CD14-positive monocyte (primary cell): Measurements from ENCODE around the gene ABHD17C. TPM values are rescaled to one million over a fixed set of nuclear protein-coding genes. Genes with fewer than 3 reads are reported as not detected.

Experiments used
- DNase-seq, 3 donors: peaks; one replicate each; pipeline ENCODE4 v3.0.0-alpha.2; 2011 to 2022
- H2AFZ ChIP-seq: 2 replicates; pipeline ENCODE4 v1.6.0; 2012; ENCODE audit warnings: mild to moderate bottlenecking, low read depth, low read length, inconsistent platforms; ENCODE audit not compliant: insufficient read depth, poor library complexity, severe bottlenecking
- H3K27ac ChIP-seq, 2 donors: 1 replicate in 1 of 2; 2 replicates in 1 of 2; pipeline ENCODE4 v1.5.1; 2012 to 2013; ENCODE audit warnings: low read length in 2 of 2, control low read depth in 1 of 2, inconsistent platforms in 1 of 2, low read depth in 1 of 2, mild to moderate bottlenecking in 1 of 2
- H3K27me3 ChIP-seq, 2 donors: one replicate each; pipeline versions ENCODE4 v1.6.0 to v1.6.1; 2011 to 2013; ENCODE audit warnings: low read length in 2 of 2; ENCODE audit not compliant: control insufficient read depth in 2 of 2, insufficient read depth in 2 of 2
- H3K36me3 ChIP-seq, 2 donors: replicated peaks in 1 of 2; 1 replicate in 1 of 2; 2 replicates in 1 of 2; pipeline versions ENCODE4 v1.5.1 to v1.6.1; 2012 to 2013; ENCODE audit warnings: low read length in 2 of 2, control low read depth in 1 of 2, inconsistent platforms in 1 of 2, mild to moderate bottlenecking in 1 of 2; ENCODE audit not compliant: insufficient read depth in 2 of 2, control insufficient read depth in 1 of 2
- H3K4me1 ChIP-seq, 2 donors: 1 replicate in 1 of 2; 2 replicates in 1 of 2; pipeline versions ENCODE4 v1.5.1 to v1.6.1; 2012 to 2013; ENCODE audit warnings: low read length in 2 of 2, control low read depth in 1 of 2, inconsistent platforms in 1 of 2, mild to moderate bottlenecking in 1 of 2, moderate library complexity in 1 of 2; ENCODE audit not compliant: insufficient read depth in 2 of 2, control insufficient read depth in 1 of 2
- H3K4me2 ChIP-seq: replicated peaks from 2 replicates; pipeline ENCODE3; 2012; ENCODE audit warnings: low read length, moderate library complexity, mild to moderate bottlenecking; ENCODE audit not compliant: poor library complexity, severe bottlenecking; ENCODE audit errors: extremely low read depth
- H3K4me3 ChIP-seq, 3 experiments: fragments of 200-600 bp in 1 of 3; sonication (generic) in 1 of 3; replicated peaks in 1 of 3; 1 replicate in 2 of 3; 2 replicates in 1 of 3; pipeline ENCODE4 v1.5.1; 2011 to 2013; ENCODE audit warnings: low read length in 3 of 3, mild to moderate bottlenecking in 3 of 3, control low read depth in 2 of 3, low read depth in 2 of 3, inconsistent platforms in 1 of 3, moderate library complexity in 1 of 3
- H3K79me2 ChIP-seq: 2 replicates; pipeline ENCODE4 v1.6.0; 2012; ENCODE audit warnings: mild to moderate bottlenecking, control low read depth, inconsistent platforms, low read length, moderate library complexity; ENCODE audit not compliant: insufficient read depth
- H3K9ac ChIP-seq: 2 replicates; pipeline ENCODE4 v1.6.0; 2017; ENCODE audit warnings: low read length, mild to moderate bottlenecking; ENCODE audit not compliant: insufficient read depth, poor library complexity, severe bottlenecking
- H3K9me3 ChIP-seq, 2 donors: replicated peaks in 1 of 2; 1 replicate in 1 of 2; 2 replicates in 1 of 2; pipeline versions ENCODE4 v1.5.1 to v1.6.1; 2012 to 2013; ENCODE audit warnings: low read length in 2 of 2, control low read depth in 1 of 2; ENCODE audit not compliant: control insufficient read depth in 1 of 2, insufficient read depth in 1 of 2
- H4K20me1 ChIP-seq: 2 replicates; pipeline ENCODE4 v1.6.0; 2012; ENCODE audit warnings: mild to moderate bottlenecking, low read length, control low read depth, moderate library complexity; ENCODE audit not compliant: insufficient read depth
- H3K27ac Mint-ChIP-seq, 7 donors: one replicate each; pipeline ENCODE4 v1.8.0; 2020; ENCODE audit warnings: mild to moderate bottlenecking in 7 of 7, mixed read lengths in 7 of 7, moderate library complexity in 6 of 7, inconsistent platforms in 2 of 7
- H3K27me3 Mint-ChIP-seq, 3 donors: one replicate each; pipeline ENCODE4 v1.8.0; 2021 to 2022; ENCODE audit warnings: low read depth in 3 of 3, mild to moderate bottlenecking in 3 of 3, mixed read lengths in 3 of 3, moderate library complexity in 3 of 3, inconsistent platforms in 1 of 3
- H3K36me3 Mint-ChIP-seq, 2 donors: one replicate each; pipeline ENCODE4 v1.8.0; 2020; ENCODE audit warnings: mixed read lengths in 2 of 2, inconsistent platforms in 1 of 2, mild to moderate bottlenecking in 1 of 2
- H3K4me1 Mint-ChIP-seq: one replicate; pipeline ENCODE4 v1.8.0; 2020; ENCODE audit warnings: mild to moderate bottlenecking, mixed read lengths
- H3K4me3 Mint-ChIP-seq, 2 donors: one replicate each; pipeline ENCODE4 v1.8.0; 2020; ENCODE audit warnings: mild to moderate bottlenecking in 2 of 2, mixed read lengths in 2 of 2, moderate library complexity in 1 of 2
- H3K9me3 Mint-ChIP-seq, 7 donors: one replicate each; pipeline ENCODE4 v1.8.0; 2020 to 2022; ENCODE audit warnings: mixed read lengths in 7 of 7, mild to moderate bottlenecking in 6 of 7, moderate library complexity in 6 of 7, inconsistent platforms in 2 of 7
- WGBS: methylation state at CpG from one replicate; pipeline ENCODE4 v1.1.5; 2013; ENCODE audit warnings: missing lambda C conversion rate; ENCODE audit not compliant: insufficient coverage; 5-methylcytosine and 5-hydroxymethylcytosine counted together
- intact Hi-C, 2 donors: fragments of 100-400 bp; cut with micrococcal nuclease; formaldehyde crosslinking; loops; one replicate each; pipeline versions ENCODE4 v1.15.0 to v1.15.1; 2023
- polyA plus RNA-seq, 3 donors: library from polyadenylated mRNA; depleted of rRNA in 1 of 3; unstranded in 2 of 3; stranded (reverse) in 1 of 3; fragments of 300-500 nt in 2 of 3; fragments of >200 nt in 1 of 3; fragmentation: Illumina TruSeq in 2 of 3; gene quantifications; 1 replicate in 2 of 3; 2 replicates in 1 of 3; pipeline ENCODE4 v1.2.3, GENCODE V29; 2012 to 2021
- TF ChIP-seq, protein P1 (sequence below): fragments of 200-600 bp; IDR thresholded peaks from one replicate; pipeline ENCODE4 v1.8.0; 2022; ENCODE audit warnings: antibody characterized with exemption, mild to moderate bottlenecking

The ABHD17C gene
- polyA plus RNA-seq, 3 donors: 0.48 to 0.76 (median 0.68) TPM

- H3K4me1 Mint-ChIP-seq: peaks cover 6% of the 10 kb centered on the region
- Histone ChIP-seq H4K20me1 (no peaks in the 10 kb centered on the region), H3K9me3 (no peaks in the 10 kb centered on the region), H3K79me2 (no peaks in the 10 kb centered on the region), H2AFZ (no peak overlapping the region), H3K4me1 (no peaks in the 10 kb centered on the region), H3K9ac (no peak overlapping the region), H3K27ac (no peak overlapping the region), H3K36me3 (no peaks in the 10 kb centered on the region), H3K4me2 (no peak overlapping the region), H3K4me3 (no peak overlapping the region), H3K27me3 (no peaks in the 10 kb centered on the region)
- H3K9me3 Mint-ChIP-seq: peaks cover 0 to 4% (median 0%) of the 10 kb centered on the region in 7 donors
- intact Hi-C loops: no loop called here
- H3K27ac Mint-ChIP-seq: no peak overlapping the region
- peaks cover 1 to 2% (median 1%) of the 10 kb centered on the region in 3 donors for H3K27me3 Mint-ChIP-seq
- no peak for DNase-seq
- TF ChIP-seq, protein P1, sequence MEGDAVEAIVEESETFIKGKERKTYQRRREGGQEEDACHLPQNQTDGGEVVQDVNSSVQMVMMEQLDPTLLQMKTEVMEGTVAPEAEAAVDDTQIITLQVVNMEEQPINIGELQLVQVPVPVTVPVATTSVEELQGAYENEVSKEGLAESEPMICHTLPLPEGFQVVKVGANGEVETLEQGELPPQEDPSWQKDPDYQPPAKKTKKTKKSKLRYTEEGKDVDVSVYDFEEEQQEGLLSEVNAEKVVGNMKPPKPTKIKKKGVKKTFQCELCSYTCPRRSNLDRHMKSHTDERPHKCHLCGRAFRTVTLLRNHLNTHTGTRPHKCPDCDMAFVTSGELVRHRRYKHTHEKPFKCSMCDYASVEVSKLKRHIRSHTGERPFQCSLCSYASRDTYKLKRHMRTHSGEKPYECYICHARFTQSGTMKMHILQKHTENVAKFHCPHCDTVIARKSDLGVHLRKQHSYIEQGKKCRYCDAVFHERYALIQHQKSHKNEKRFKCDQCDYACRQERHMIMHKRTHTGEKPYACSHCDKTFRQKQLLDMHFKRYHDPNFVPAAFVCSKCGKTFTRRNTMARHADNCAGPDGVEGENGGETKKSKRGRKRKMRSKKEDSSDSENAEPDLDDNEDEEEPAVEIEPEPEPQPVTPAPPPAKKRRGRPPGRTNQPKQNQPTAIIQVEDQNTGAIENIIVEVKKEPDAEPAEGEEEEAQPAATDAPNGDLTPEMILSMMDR: no peak
- H3K36me3 Mint-ChIP-seq: no peaks in the 10 kb centered on the region
- no peak overlapping the region for H3K4me3 Mint-ChIP-seq
These were observed 35.0 kb upstream of the ABHD17C start for GRCh38 chr15:80660119-80660518.

DNA sequence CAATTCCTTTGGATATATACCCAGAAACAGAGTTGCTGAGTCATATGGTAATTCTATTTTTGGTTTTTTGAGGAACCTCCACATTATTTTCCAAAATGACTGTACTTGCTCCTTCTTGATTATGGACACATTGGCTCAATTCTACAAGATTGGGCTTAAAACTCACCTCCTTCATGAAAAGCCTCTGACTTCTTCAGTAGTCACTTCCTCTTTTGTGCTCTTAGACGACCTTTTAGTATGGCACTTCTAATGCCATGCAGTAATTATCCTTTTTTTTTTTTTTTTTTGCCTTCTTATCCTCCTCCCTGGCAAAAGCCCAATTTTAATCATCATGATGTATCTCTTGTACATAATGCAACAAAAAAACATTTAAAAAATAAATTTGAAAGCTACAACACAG lies 33.0 kb upstream of the ABHD17C start:
- DNase-seq: peak in 1 of 3 donors; percentile 2
- H3K27me3 ChIP-seq: no peaks in the 10 kb centered on the region
- no peak overlapping the region for H3K9ac ChIP-seq
- H3K4me1 Mint-ChIP-seq: peaks cover 6% of the 10 kb centered on the region
- H3K36me3 ChIP-seq: no peaks in the 10 kb centered on the region
- no peaks in the 10 kb centered on the region for H3K9me3 Mint-ChIP-seq
- H3K27me3 Mint-ChIP-seq: peaks cover 1 to 2% (median 1%) of the 10 kb centered on the region in 3 donors
- H4K20me1 ChIP-seq: no peaks in the 10 kb centered on the region
- H3K36me3 Mint-ChIP-seq: no peaks in the 10 kb centered on the region
- no peak overlapping the region for H3K4me3 Mint-ChIP-seq
- no peak overlapping the region for H3K4me3 ChIP-seq
- no peaks in the 10 kb centered on the region for H3K4me1 ChIP-seq
- no peak overlapping the region for H3K27ac ChIP-seq
- H3K79me2 ChIP-seq: no peaks in the 10 kb centered on the region
- H2AFZ ChIP-seq: no peak overlapping the region
- intact Hi-C loops: no loop called here
- peak overlapping the region in 1 of 7 donors; percentile 19 for H3K27ac Mint-ChIP-seq
- H3K9me3 ChIP-seq: no peaks in the 10 kb centered on the region
- WGBS: no CpG with 5 or more reads among the region's 1 CpG
- TF ChIP-seq, protein P1: no peak
- H3K4me2 ChIP-seq: no peak overlapping the region
